HG03103 (cell line): Measurements from ENCODE around the gene RSRC2.
A peak's percentile ranks its signal among the peaks of the same experiment; 100 is the strongest.
"Not testable (repeated sequence)": the region's sequence is repeated elsewhere in the genome, so short reads cannot be mapped to it uniquely, and the experiment has no call there.

Experiments used
- ATAC-seq: cut with Tn5 transposase; IDR thresholded peaks from one replicate; pipeline ENCODE4 v1.9.1; 2021; ENCODE audit warnings: low read depth; ENCODE audit not compliant: unreplicated experiment

Gene RSRC2

GRCh38 chr12:122526683-122527477 lies at the start of gene RSRC2, which contains the start of gene KNTC1:
RSRC2 (minus strand) TSS chr12:122526936; CDS start chr12:122526853, 83 bp downstream.
KNTC1 (plus strand) TSS chr12:122527249; CDS start chr12:122530064, 2,815 bp downstream.
- peak; percentile 85 for ATAC-seq

- no peak for ATAC-seq
Measured at GRCh38 chr12:122571821-122572220, 45.1 kb upstream of the RSRC2 start.

GRCh38 chr12:122570006-122570405 lies 43.3 kb upstream of the RSRC2 start:
- not testable (repeated sequence) for ATAC-seq

- no peak for ATAC-seq
Measured at GRCh38 chr12:122569288-122569687, 42.6 kb upstream of the RSRC2 start.

GRCh38 chr12:122566816-122567215 lies 40.1 kb upstream of the RSRC2 start:
- not testable (repeated sequence) for ATAC-seq

- ATAC-seq = no peak
Measured at GRCh38 chr12:122563361-122563760, 36.6 kb upstream of the RSRC2 start.

- ATAC-seq = no peak
Measured at GRCh38 chr12:122560138-122560537, 33.4 kb upstream of the RSRC2 start.

GRCh38 chr12:122558745-122559641 lies 32.3 kb upstream of the RSRC2 start:
- ATAC-seq = no peak

GRCh38 chr12:122547330-122547729 lies 20.6 kb upstream of the RSRC2 start:
- no peak for ATAC-seq

- ATAC-seq = no peak
Measured at GRCh38 chr12:122545855-122546254, 19.1 kb upstream of the RSRC2 start.

GRCh38 chr12:122544537-122544936 lies 17.8 kb upstream of the RSRC2 start:
- ATAC-seq = no peak

GRCh38 chr12:122538496-122538895 lies 11.8 kb upstream of the RSRC2 start:
- no peak for ATAC-seq

- ATAC-seq = no peak
Measured at GRCh38 chr12:122537021-122537420, 10.3 kb upstream of the RSRC2 start.

- no peak for ATAC-seq
Measured at GRCh38 chr12:122533856-122534255, 7.1 kb upstream of the RSRC2 start.

GRCh38 chr12:122528992-122529391 lies 2.3 kb upstream of the RSRC2 start:
- no peak for ATAC-seq

- no peak for ATAC-seq
Measured at GRCh38 chr12:122528582-122528981, 1.8 kb upstream of the RSRC2 start.

- no peak for ATAC-seq
Measured at GRCh38 chr12:122527478-122527944, 775 bp upstream of the RSRC2 start.

- no peak for ATAC-seq
Measured at GRCh38 chr12:122523846-122524718, 2.7 kb downstream of the RSRC2 start.

GRCh38 chr12:122523280-122523679 lies 3.5 kb downstream of the RSRC2 start:
- no peak for ATAC-seq

- no peak for ATAC-seq
Measured at GRCh38 chr12:122520676-122521075, 6.1 kb downstream of the RSRC2 start.
